Activated naive CD8-positive, alpha-beta T cell treated with anti-CD3 and anti-CD28 coated beads for 36 hours (primary cell): ENCODE results near the gene ATP10D. TPM values are rescaled to one million over a fixed set of nuclear protein-coding genes. Genes with fewer than 3 reads are reported as not detected.
"Not testable (repeated sequence)": the region's sequence is repeated elsewhere in the genome, so short reads cannot be mapped to it uniquely, and the experiment has no call there.

Source experiments
- DNase-seq: peaks from one replicate; pipeline ENCODE4 v3.0.0; 2021
- H3K27ac Mint-ChIP-seq: one replicate; pipeline ENCODE4 v1.8.0; 2022; ENCODE audit warnings: mild to moderate bottlenecking, moderate library complexity, mixed read lengths
- H3K27me3 Mint-ChIP-seq: one replicate; pipeline ENCODE4 v1.8.0; 2022; ENCODE audit warnings: mild to moderate bottlenecking, mixed read lengths
- H3K36me3 Mint-ChIP-seq: one replicate; pipeline ENCODE4 v1.8.0; 2021; ENCODE audit warnings: mild to moderate bottlenecking, mixed read lengths
- H3K4me1 Mint-ChIP-seq: one replicate; pipeline ENCODE4 v1.8.0; 2021; ENCODE audit warnings: mixed read lengths
- H3K4me3 Mint-ChIP-seq: one replicate; pipeline ENCODE4 v1.8.0; 2022; ENCODE audit warnings: mild to moderate bottlenecking, moderate library complexity, mixed read lengths
- H3K9me3 Mint-ChIP-seq: one replicate; pipeline ENCODE4 v1.8.0; 2022; ENCODE audit warnings: mixed read lengths
- total RNA-seq, 2 experiments: library from RNA; stranded (reverse); gene quantifications; one replicate each; pipeline ENCODE4 v1.2.3, GENCODE V29; 2021

ATP10D gene
- total RNA-seq, 2 experiments from 2014 or later = 7.9 to 9.8 TPM

DNA sequence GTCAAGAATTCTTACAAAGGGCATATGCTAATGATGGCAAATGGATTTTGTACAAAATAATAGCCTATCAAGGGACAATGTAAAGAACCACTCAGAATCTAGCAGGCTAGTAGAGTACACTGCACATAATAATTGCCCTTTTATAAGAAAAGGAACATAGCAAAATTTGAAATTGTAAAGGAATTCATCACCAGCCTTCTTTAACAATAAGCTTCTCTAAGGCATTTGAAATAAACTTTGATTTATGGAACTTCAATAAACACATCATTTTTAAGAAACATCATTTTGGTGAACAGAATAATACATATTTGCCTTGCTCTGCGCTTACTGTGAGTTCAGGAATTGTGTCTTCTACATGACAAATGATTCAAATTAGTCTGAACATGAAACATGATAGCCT, 9.7 kb upstream of the ATP10D start:
- no peaks in the 10 kb centered on the region for H3K4me1 Mint-ChIP-seq
- H3K9me3 Mint-ChIP-seq = no peaks in the 10 kb centered on the region
- no peaks in the 10 kb centered on the region for H3K36me3 Mint-ChIP-seq
- DNase-seq = no peak
- no peak overlapping the region for H3K27ac Mint-ChIP-seq
- no peak overlapping the region for H3K4me3 Mint-ChIP-seq
- H3K27me3 Mint-ChIP-seq = peaks cover 3% of the 10 kb centered on the region

DNA sequence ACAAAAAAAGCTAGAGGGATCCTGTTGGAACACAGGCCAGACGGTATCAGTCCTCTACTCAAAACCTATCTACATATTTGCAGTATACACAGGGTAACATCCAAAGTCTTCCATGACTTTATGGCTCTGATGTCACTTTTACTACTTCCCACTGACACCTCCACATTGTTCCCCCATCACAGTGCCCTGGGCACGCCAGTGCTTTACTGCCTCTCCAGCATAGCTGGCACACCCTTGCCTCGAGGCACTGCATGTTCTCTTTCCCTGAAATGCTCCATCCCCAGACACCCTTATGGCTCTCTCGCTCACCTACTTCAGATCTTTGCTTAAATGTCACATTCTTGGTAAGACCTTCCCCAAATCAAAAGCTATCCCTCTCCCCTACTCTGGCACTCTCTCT, 6.3 kb upstream of the ATP10D start:
- no peak overlapping the region for H3K27ac Mint-ChIP-seq
- H3K36me3 Mint-ChIP-seq = no peaks in the 10 kb centered on the region
- no peak for DNase-seq
- H3K4me3 Mint-ChIP-seq = no peak overlapping the region
- peaks cover 1% of the 10 kb centered on the region for H3K4me1 Mint-ChIP-seq
- no peaks in the 10 kb centered on the region for H3K9me3 Mint-ChIP-seq
- H3K27me3 Mint-ChIP-seq = no peaks in the 10 kb centered on the region

- Mint-ChIP-seq H3K27ac (no peak overlapping the region), H3K36me3 (no peaks in the 10 kb centered on the region), H3K4me3 (no peak overlapping the region), H3K4me1 (peaks cover 14% of the 10 kb centered on the region), H3K9me3 (no peaks in the 10 kb centered on the region), H3K27me3 (no peaks in the 10 kb centered on the region)
- DNase-seq = no peak
Measured at GRCh38 chr4:47482326-47482725, 2.7 kb upstream of the ATP10D start.

DNA sequence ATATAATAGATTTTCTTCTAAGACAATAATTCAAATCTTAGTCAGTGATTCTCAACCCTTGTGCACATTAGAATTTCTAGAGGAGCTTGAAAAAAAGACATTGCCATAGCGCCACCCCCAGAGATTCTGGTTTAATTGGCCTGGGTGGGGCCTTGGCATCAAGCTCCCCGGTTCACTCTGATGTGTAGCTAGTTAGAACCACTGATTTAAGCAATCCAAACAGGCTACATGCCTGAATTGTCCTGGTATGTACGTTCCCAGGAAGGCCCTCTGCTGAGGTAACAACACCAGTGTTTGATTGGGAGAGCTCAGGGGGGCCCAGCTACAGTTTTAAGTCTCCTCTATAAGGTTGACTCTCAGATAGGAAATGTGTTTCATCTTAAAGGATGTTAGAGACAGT, 1.3 kb upstream of the ATP10D start:
- Mint-ChIP-seq H3K4me3 (no peak overlapping the region), H3K27ac (no peak overlapping the region), H3K27me3 (no peaks in the 10 kb centered on the region), H3K36me3 (no peaks in the 10 kb centered on the region), H3K9me3 (no peaks in the 10 kb centered on the region), H3K4me1 (peaks cover 14% of the 10 kb centered on the region)
- no peak for DNase-seq

- peaks cover 14% of the 10 kb centered on the region for H3K4me1 Mint-ChIP-seq
- no peak for DNase-seq
- peak overlapping the region; percentile 19 for H3K27ac Mint-ChIP-seq
- H3K36me3 Mint-ChIP-seq = no peaks in the 10 kb centered on the region
- H3K9me3 Mint-ChIP-seq = no peaks in the 10 kb centered on the region
- no peaks in the 10 kb centered on the region for H3K27me3 Mint-ChIP-seq
- peak overlapping the region; percentile 71 for H3K4me3 Mint-ChIP-seq
Measured at GRCh38 chr4:47484168-47484567, 907 bp upstream of the ATP10D start.

GRCh38 chr4:47485768-47486167, 693 bp downstream of the ATP10D start:
- peak overlapping the region; percentile 90 for H3K27ac Mint-ChIP-seq
- H3K9me3 Mint-ChIP-seq = no peaks in the 10 kb centered on the region
- no peak for DNase-seq
- no peaks in the 10 kb centered on the region for H3K36me3 Mint-ChIP-seq
- peak overlapping the region; percentile 99 for H3K4me3 Mint-ChIP-seq
- no peaks in the 10 kb centered on the region for H3K27me3 Mint-ChIP-seq
- peaks cover 23% of the 10 kb centered on the region for H3K4me1 Mint-ChIP-seq

GRCh38 chr4:47486231-47486673, 1.2 kb downstream of the ATP10D start:
- Mint-ChIP-seq H3K9me3 (no peaks in the 10 kb centered on the region), H3K36me3 (peaks cover 3% of the 10 kb centered on the region), H3K27ac (peak overlapping the region; percentile 90), H3K4me1 (peaks cover 27% of the 10 kb centered on the region), H3K27me3 (no peaks in the 10 kb centered on the region), H3K4me3 (peak overlapping the region; percentile 99)
- DNase-seq = no peak

DNA sequence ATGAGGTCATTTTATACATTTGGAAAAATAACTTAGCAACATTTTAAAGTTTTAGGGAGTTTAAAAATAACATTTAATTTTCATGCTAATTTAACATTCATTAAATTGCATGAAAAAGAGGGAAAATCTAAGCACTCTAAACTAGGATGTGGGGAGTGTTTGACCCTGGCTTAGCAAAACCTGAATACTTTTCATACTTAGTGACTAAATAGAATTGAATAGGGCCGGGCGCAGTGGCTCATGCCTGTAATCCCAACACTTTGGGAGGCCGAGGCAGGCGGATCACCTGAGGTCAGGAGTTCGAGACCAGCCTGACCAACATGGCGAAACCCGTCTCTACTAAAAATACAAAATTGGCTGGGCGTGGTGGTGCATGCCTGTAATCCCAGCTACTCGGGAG, 1.7 kb downstream of the ATP10D start:
- not testable (repeated sequence) for H3K9me3 Mint-ChIP-seq, H3K27ac Mint-ChIP-seq, H3K4me3 Mint-ChIP-seq, H3K36me3 Mint-ChIP-seq, H3K27me3 Mint-ChIP-seq, DNase-seq
- peaks cover 31% of the 10 kb centered on the region for H3K4me1 Mint-ChIP-seq

- Mint-ChIP-seq H3K4me1 (peaks cover 41% of the 10 kb centered on the region), H3K4me3 (no peak overlapping the region), H3K27ac (no peak overlapping the region), H3K9me3 (no peaks in the 10 kb centered on the region), H3K27me3 (no peaks in the 10 kb centered on the region), H3K36me3 (peaks cover 6% of the 10 kb centered on the region)
- DNase-seq = no peak
Measured at GRCh38 chr4:47488706-47489105, 3.6 kb downstream of the ATP10D start.

GRCh38 chr4:47490550-47490949, 5.5 kb downstream of the ATP10D start:
- Mint-ChIP-seq H3K4me1 (peaks cover 35% of the 10 kb centered on the region), H3K36me3 (peaks cover 6% of the 10 kb centered on the region), H3K27me3 (no peaks in the 10 kb centered on the region), H3K27ac (no peak overlapping the region), H3K4me3 (no peak overlapping the region), H3K9me3 (no peaks in the 10 kb centered on the region)
- DNase-seq = peak; percentile 8

- H3K9me3 Mint-ChIP-seq = no peaks in the 10 kb centered on the region
- no peak for DNase-seq
- peaks cover 32% of the 10 kb centered on the region for H3K4me1 Mint-ChIP-seq
- H3K4me3 Mint-ChIP-seq = no peak overlapping the region
- no peaks in the 10 kb centered on the region for H3K27me3 Mint-ChIP-seq
- H3K36me3 Mint-ChIP-seq = peaks cover 6% of the 10 kb centered on the region
- H3K27ac Mint-ChIP-seq = peak overlapping the region; percentile 68
Measured at GRCh38 chr4:47493238-47494123, 8.4 kb downstream of the ATP10D start.

DNA sequence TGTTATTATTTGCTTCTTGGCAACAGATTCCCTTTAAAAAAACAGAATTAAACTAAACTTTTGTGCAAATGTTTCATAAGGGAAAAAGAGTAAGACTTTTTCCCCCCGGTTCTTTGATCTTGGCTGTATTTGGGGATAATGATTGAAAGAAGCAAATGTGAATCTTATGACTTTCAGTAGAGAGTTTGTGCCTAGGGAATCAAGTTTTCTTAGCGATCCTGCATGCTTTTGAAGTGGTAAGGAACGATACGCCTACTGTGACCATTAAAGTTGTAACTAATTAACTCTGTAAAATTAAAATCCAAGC, 9.0 kb downstream of the ATP10D start:
- H3K4me3 Mint-ChIP-seq = no peak overlapping the region
- DNase-seq = no peak
- H3K9me3 Mint-ChIP-seq = no peaks in the 10 kb centered on the region
- no peak overlapping the region for H3K27ac Mint-ChIP-seq
- peaks cover 6% of the 10 kb centered on the region for H3K36me3 Mint-ChIP-seq
- H3K27me3 Mint-ChIP-seq = no peaks in the 10 kb centered on the region
- peaks cover 32% of the 10 kb centered on the region for H3K4me1 Mint-ChIP-seq

- no peaks in the 10 kb centered on the region for H3K9me3 Mint-ChIP-seq
Measured at GRCh38 chr4:47498899-47499298, 13.8 kb downstream of the ATP10D start.

GRCh38 chr4:47499700-47500099, 14.6 kb downstream of the ATP10D start:
- H3K4me3 Mint-ChIP-seq = no peak overlapping the region
- no peaks in the 10 kb centered on the region for H3K4me1 Mint-ChIP-seq
- H3K27me3 Mint-ChIP-seq = no peaks in the 10 kb centered on the region
- H3K27ac Mint-ChIP-seq = no peak overlapping the region
- no peaks in the 10 kb centered on the region for H3K36me3 Mint-ChIP-seq
- H3K9me3 Mint-ChIP-seq = no peaks in the 10 kb centered on the region
- DNase-seq = no peak

More at GRCh38 chr4:47498899-47499298, 13.8 kb downstream of the ATP10D start:
- DNase-seq = no peak
- H3K27ac Mint-ChIP-seq = no peak overlapping the region
- H3K27me3 Mint-ChIP-seq = no peaks in the 10 kb centered on the region
- no peak overlapping the region for H3K4me3 Mint-ChIP-seq
- H3K36me3 Mint-ChIP-seq = no peaks in the 10 kb centered on the region
- peaks cover 3% of the 10 kb centered on the region for H3K4me1 Mint-ChIP-seq

- Mint-ChIP-seq H3K4me3 (no peak overlapping the region), H3K27me3 (no peaks in the 10 kb centered on the region), H3K27ac (no peak overlapping the region), H3K4me1 (no peaks in the 10 kb centered on the region), H3K36me3 (no peaks in the 10 kb centered on the region), H3K9me3 (no peaks in the 10 kb centered on the region)
- no peak for DNase-seq
Measured at GRCh38 chr4:47500776-47501175, 15.7 kb downstream of the ATP10D start.

- Mint-ChIP-seq H3K27me3 (no peaks in the 10 kb centered on the region), H3K4me1 (peaks cover 2% of the 10 kb centered on the region), H3K36me3 (no peaks in the 10 kb centered on the region), H3K9me3 (no peaks in the 10 kb centered on the region), H3K27ac (no peak overlapping the region), H3K4me3 (no peak overlapping the region)
- no peak for DNase-seq
Measured at GRCh38 chr4:47505147-47505546, 20.1 kb downstream of the ATP10D start.
